B cell (primary cell): ENCODE data around the gene DNAJC10.

Experiments
- CTCF ChIP-seq: fragments of 200-600 bp; IDR thresholded peaks from one replicate; pipeline ENCODE4 v1.8.0; 2022; ENCODE audit warnings: antibody characterized with exemption, mild to moderate bottlenecking
- EZH2 ChIP-seq: IDR thresholded peaks from 2 replicates; pipeline ENCODE4 v1.6.1; 2012; ENCODE audit warnings: borderline replicate concordance, low read depth, mild to moderate bottlenecking, moderate library complexity, low read length; ENCODE audit not compliant: insufficient read depth, poor library complexity, severe bottlenecking

DNA sequence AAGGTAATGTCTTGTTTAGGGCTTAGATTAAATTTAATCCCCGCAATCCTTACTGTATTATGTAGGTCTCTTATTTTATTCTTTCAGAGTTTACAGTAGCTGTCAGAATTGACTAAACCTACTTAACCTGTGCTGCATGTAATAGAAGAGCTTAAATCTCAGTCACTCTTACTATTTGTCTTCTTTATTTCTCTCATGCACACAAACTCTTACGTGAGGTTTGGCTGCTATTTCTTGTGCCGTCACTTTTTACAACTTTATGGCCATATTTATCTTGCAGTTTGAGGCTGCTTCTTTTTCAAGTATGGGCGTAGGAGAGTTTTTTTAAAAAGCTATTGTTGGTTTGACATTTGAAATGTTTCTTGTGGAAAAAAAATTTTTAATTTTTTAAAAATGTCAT is 12.0 kb downstream of the DNAJC10 start:
- TF ChIP-seq CTCF (no peak), EZH2 (no peak)
